RWPE2 (cell line): Measurements from ENCODE around the gene ARFGAP3.

ENCODE experiments used
- ATAC-seq: fragments of 200-7000 bp; cut with Tn5 transposase; 3 replicates; pipeline ENCODE4 v1.9.1; 2021; ENCODE audit warnings: low read depth
- DNase-seq: peaks from one replicate; pipeline ENCODE4 v3.0.0-alpha.2; 2020; ENCODE audit warnings: low spot score
- H3K27ac ChIP-seq: fragments of 450-650 bp; 2 replicates; pipeline ENCODE4 v1.5.1; 2017; ENCODE audit warnings: mild to moderate bottlenecking; ENCODE audit not compliant: poor library complexity, severe bottlenecking
- H3K27me3 ChIP-seq: fragments of 250-450 bp; sonication (Bioruptor Pico); 2 replicates; pipeline ENCODE4 v1.5.1; 2021; ENCODE audit warnings: mild to moderate bottlenecking, moderate library complexity; ENCODE audit not compliant: insufficient read depth, poor library complexity, severe bottlenecking
- H3K36me3 ChIP-seq: fragments of 250-450 bp; sonication (Bioruptor Pico); 2 replicates; pipeline ENCODE4 v1.5.1; 2020; ENCODE audit warnings: low read depth, mild to moderate bottlenecking, moderate library complexity
- H3K4me1 ChIP-seq: fragments of 250-450 bp; sonication (Bioruptor Pico); 2 replicates; pipeline ENCODE4 v1.5.1; 2021; ENCODE audit warnings: mild to moderate bottlenecking, moderate library complexity; ENCODE audit not compliant: insufficient read depth, poor library complexity, severe bottlenecking
- H3K4me3 ChIP-seq: fragments of 250-450 bp; sonication (Bioruptor Pico); 2 replicates; pipeline ENCODE4 v1.5.1; 2021; ENCODE audit warnings: mild to moderate bottlenecking, moderate library complexity; ENCODE audit not compliant: severe bottlenecking
- H3K9me3 ChIP-seq: fragments of 250-450 bp; sonication (Bioruptor Pico); 2 replicates; pipeline ENCODE4 v1.5.1; 2021; ENCODE audit warnings: mild to moderate bottlenecking, moderate library complexity; ENCODE audit not compliant: severe bottlenecking
- TF ChIP-seq, protein P1 (sequence below): fragments of 450-650 bp; IDR thresholded peaks from one replicate; pipeline ENCODE4 v1.5.1; 2017; ENCODE audit warnings: mild to moderate bottlenecking, moderate library complexity; ENCODE audit not compliant: poor library complexity, severe bottlenecking

ARFGAP3 gene

DNA sequence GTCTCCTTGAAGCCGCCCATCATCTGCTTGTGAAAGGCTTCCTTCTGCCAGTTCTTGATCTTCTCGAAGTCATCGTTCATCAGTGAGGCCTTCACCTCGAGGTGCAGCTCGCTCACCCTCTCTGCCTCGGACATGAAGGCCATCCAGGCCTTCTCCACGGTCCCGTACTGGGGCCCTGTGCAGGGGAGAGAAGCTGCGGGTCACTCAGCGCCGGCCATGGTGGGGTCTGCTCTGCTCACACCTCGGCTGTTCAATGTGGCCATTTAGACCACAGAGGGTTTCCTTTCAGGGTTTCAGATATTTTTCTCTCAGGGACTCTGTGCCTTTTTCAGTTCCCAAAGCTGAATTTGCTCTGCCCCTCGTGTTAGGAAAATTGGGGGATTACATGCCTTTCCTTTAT, 33.9 kb upstream of the ARFGAP3 start:
- Histone ChIP-seq H3K27me3 (no peaks in the 10 kb centered on the region), H3K27ac (no peak overlapping the region), H3K9me3 (no peaks in the 10 kb centered on the region), H3K4me3 (no peak overlapping the region), H3K36me3 (peaks cover 37% of the 10 kb centered on the region), H3K4me1 (no peaks in the 10 kb centered on the region)
- ATAC-seq (no peak), DNase-seq (no peak)
- TF ChIP-seq, protein P1, sequence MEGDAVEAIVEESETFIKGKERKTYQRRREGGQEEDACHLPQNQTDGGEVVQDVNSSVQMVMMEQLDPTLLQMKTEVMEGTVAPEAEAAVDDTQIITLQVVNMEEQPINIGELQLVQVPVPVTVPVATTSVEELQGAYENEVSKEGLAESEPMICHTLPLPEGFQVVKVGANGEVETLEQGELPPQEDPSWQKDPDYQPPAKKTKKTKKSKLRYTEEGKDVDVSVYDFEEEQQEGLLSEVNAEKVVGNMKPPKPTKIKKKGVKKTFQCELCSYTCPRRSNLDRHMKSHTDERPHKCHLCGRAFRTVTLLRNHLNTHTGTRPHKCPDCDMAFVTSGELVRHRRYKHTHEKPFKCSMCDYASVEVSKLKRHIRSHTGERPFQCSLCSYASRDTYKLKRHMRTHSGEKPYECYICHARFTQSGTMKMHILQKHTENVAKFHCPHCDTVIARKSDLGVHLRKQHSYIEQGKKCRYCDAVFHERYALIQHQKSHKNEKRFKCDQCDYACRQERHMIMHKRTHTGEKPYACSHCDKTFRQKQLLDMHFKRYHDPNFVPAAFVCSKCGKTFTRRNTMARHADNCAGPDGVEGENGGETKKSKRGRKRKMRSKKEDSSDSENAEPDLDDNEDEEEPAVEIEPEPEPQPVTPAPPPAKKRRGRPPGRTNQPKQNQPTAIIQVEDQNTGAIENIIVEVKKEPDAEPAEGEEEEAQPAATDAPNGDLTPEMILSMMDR = no peak

DNA sequence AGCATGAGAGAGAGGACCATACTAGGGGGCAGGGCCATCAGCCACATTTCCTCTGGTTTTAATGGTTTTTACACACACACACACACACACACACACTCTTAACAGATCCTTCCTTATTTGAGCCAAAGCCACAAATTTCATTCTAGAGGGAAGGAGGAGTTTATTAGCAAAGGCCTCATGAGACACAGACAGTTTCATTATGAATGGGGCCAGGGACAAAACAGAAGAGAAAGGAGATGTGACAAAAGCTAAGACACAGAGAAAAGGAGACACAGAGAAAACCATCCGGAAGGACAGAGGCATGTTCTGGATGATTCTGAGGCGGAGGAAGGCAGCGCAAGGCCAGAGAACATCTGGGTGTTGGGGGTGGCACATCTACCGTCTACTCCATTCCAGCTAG, 32.2 kb upstream of the ARFGAP3 start:
- H3K27ac ChIP-seq = no peak overlapping the region

DNA sequence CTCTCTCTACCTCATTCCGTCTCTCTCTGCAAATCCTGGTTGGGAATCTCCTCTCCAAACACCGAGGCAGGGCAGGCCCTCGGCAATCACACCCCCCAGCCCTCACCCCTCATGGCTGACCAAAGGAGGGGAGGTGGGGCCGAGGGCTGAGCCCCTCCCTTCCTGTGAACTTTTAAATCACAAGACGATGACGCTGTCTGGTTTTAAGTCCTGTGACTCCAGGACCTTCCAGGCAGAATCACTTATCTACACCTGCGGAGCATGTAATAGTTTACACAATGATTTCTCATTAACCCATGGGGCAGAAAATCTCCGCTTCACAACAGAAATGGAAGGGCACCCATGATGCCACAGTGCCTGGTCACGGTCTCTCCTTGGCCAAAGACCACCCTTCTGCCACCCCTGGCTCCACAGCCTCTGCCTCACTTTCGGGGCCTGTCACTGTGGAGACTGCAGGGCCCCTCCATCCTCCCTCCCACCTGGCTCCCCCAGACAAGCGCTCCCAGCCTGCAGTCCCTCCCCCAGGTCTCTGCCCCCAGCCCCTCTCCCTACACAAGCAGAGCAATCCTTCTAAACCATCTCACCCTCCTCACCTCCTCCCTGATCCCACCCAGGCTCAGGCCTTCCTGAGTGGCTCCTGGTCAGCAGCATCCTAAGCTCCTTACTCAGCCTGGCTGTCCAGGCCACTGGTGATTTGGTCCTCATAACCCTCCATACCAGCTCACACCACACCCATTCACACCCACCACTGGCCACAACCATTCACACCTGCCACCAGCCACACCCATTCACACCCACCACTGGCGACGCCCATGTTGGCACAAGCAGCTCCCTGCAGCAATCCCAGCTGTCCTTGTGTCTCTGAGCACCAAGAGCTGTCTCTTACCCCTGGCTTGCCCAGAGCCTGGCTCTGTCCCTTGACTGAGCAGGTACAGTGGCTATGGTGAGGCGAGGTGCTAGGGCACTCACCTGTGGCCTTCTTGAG, 30.7 kb upstream of the ARFGAP3 start:
- Histone ChIP-seq H3K9me3 (no peaks in the 10 kb centered on the region), H3K4me3 (no peak overlapping the region), H3K4me1 (no peaks in the 10 kb centered on the region), H3K36me3 (peaks cover 52% of the 10 kb centered on the region), H3K27me3 (no peaks in the 10 kb centered on the region), H3K27ac (no peak overlapping the region)
- TF ChIP-seq, protein P1 = no peak
- ATAC-seq = no peak
- no peak for DNase-seq

More for the DNA sequence above, 32.2 kb upstream of the ARFGAP3 start:
- ATAC-seq (no peak), DNase-seq (no peak)
- Histone ChIP-seq H3K4me1 (no peaks in the 10 kb centered on the region), H3K4me3 (no peak overlapping the region), H3K36me3 (peaks cover 38% of the 10 kb centered on the region), H3K9me3 (no peaks in the 10 kb centered on the region), H3K27me3 (no peaks in the 10 kb centered on the region)
- TF ChIP-seq, protein P1 = no peak

DNA sequence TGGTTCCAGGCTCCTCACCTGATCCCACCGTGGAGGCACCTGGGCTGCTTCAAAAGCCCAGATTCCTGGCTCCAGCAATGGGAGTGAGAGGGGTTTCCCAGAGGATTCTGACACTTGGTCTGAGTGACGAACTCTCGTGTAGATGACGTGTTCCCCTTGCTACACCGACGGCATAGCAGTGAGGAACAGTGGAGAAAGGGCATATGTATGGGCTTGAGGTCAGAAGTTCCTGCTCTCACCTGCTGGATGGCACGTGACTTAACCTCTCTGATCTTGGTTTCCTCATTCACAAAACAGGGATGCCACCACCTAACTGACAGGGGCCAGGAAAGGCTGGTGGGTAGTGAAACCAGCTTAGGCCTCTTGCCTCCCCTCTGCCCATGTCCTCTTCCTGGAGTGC, 30.0 kb upstream of the ARFGAP3 start:
- no peak for ATAC-seq
- Histone ChIP-seq H3K36me3 (peaks cover 54% of the 10 kb centered on the region), H3K4me1 (no peaks in the 10 kb centered on the region)

More for the DNA sequence above, 30.0 kb upstream of the ARFGAP3 start:
- TF ChIP-seq, protein P1 = no peak
- H3K27ac ChIP-seq = no peak overlapping the region
- H3K9me3 ChIP-seq = no peaks in the 10 kb centered on the region
- no peak for DNase-seq
- H3K27me3 ChIP-seq = no peaks in the 10 kb centered on the region
- H3K4me3 ChIP-seq = no peak overlapping the region
